22Rv1 (cell line): Measurements from ENCODE around the gene DCLRE1C.

ENCODE experiments used
- ZFX ChIP-seq: fragments of 450-650 bp; IDR thresholded peaks from 2 replicates; pipeline ENCODE4 v1.6.1; 2017; ENCODE audit warnings: antibody characterized with exemption, borderline replicate concordance
- TF ChIP-seq, protein P1 (sequence below): fragments of 450-650 bp; IDR thresholded peaks from 2 replicates; pipeline ENCODE4 v1.5.1; 2017; ENCODE audit warnings: mild to moderate bottlenecking

DNA sequence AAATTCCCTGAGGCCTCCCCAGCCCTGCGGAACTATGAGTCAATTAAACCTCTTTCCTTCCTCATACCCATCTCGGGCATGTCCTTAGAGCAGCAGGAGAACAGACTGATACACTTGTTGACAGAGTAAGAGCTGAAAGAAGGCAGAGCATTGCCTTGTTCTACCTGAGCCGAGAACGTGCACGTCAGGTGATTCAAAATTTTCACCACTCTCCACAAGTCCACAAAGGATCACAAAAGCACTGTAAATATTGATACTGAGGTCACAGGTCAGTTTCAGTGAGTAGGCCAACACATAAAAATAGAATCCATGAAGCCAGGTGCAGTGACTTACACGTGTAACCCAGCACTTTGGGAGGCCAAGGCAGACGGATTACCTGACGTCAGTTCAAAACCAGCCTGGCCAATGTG lies 27.8 kb downstream of the DCLRE1C start:
- TF ChIP-seq, protein P1, sequence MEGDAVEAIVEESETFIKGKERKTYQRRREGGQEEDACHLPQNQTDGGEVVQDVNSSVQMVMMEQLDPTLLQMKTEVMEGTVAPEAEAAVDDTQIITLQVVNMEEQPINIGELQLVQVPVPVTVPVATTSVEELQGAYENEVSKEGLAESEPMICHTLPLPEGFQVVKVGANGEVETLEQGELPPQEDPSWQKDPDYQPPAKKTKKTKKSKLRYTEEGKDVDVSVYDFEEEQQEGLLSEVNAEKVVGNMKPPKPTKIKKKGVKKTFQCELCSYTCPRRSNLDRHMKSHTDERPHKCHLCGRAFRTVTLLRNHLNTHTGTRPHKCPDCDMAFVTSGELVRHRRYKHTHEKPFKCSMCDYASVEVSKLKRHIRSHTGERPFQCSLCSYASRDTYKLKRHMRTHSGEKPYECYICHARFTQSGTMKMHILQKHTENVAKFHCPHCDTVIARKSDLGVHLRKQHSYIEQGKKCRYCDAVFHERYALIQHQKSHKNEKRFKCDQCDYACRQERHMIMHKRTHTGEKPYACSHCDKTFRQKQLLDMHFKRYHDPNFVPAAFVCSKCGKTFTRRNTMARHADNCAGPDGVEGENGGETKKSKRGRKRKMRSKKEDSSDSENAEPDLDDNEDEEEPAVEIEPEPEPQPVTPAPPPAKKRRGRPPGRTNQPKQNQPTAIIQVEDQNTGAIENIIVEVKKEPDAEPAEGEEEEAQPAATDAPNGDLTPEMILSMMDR, result no peak
- no peak for TF ChIP-seq ZFX
